ENCODE results near the gene SLC6A7.
"Not testable (repeated sequence)": the region's sequence is repeated elsewhere in the genome, so short reads cannot be mapped to it uniquely, and the experiment has no call there.

The SLC6A7 gene

GRCh38 chr5:150217038-150217437 is 27.2 kb downstream of the SLC6A7 start:
- no peak for DNase-seq (ENCODE audit: low read depth in 1 of 2, low spot score in 1 of 2)

GRCh38 chr5:150217873-150218692 is 28.2 kb downstream of the SLC6A7 start:
- DNase-seq (ENCODE audit: low read depth in 1 of 2, low spot score in 1 of 2) = peak; percentile 55 to 60

- no peak for DNase-seq (ENCODE audit: low read depth in 1 of 2, low spot score in 1 of 2)
Observed at GRCh38 chr5:150218693-150219035, 28.8 kb downstream of the SLC6A7 start.

GRCh38 chr5:150219142-150219541 is 29.3 kb downstream of the SLC6A7 start:
- no peak for DNase-seq (ENCODE audit: low read depth in 1 of 2, low spot score in 1 of 2)

GRCh38 chr5:150219861-150220260 is 30.0 kb downstream of the SLC6A7 start:
- DNase-seq (ENCODE audit: low read depth in 1 of 2, low spot score in 1 of 2) = no peak

GRCh38 chr5:150221471-150221870 is 31.6 kb downstream of the SLC6A7 start:
- no peak for DNase-seq (ENCODE audit: low read depth in 1 of 2, low spot score in 1 of 2)

- no peak for DNase-seq (ENCODE audit: low read depth in 1 of 2, low spot score in 1 of 2)
Observed at GRCh38 chr5:150222906-150223305, 33.0 kb downstream of the SLC6A7 start.

GRCh38 chr5:150223474-150223873 is 33.6 kb downstream of the SLC6A7 start:
- no peak for DNase-seq (ENCODE audit: low read depth in 1 of 2, low spot score in 1 of 2)

GRCh38 chr5:150224483-150225027 is 34.7 kb downstream of the SLC6A7 start:
- no peak for DNase-seq (ENCODE audit: low read depth in 1 of 2, low spot score in 1 of 2)

GRCh38 chr5:150227036-150227435 is 37.2 kb downstream of the SLC6A7 start:
- DNase-seq (ENCODE audit: low read depth in 1 of 2, low spot score in 1 of 2) = no peak

- no peak for DNase-seq (ENCODE audit: low read depth in 1 of 2, low spot score in 1 of 2)
Observed at GRCh38 chr5:150227606-150228273, 37.9 kb downstream of the SLC6A7 start.

GRCh38 chr5:150229571-150229970 is 39.7 kb downstream of the SLC6A7 start:
- no peak for DNase-seq (ENCODE audit: low read depth in 1 of 2, low spot score in 1 of 2)

GRCh38 chr5:150230842-150231241 is 41.0 kb downstream of the SLC6A7 start:
- no peak for DNase-seq (ENCODE audit: low read depth in 1 of 2, low spot score in 1 of 2)

GRCh38 chr5:150233706-150234105 is 43.8 kb downstream of the SLC6A7 start:
- DNase-seq (ENCODE audit: low read depth in 1 of 2, low spot score in 1 of 2) = not testable (repeated sequence)

- no peak for DNase-seq (ENCODE audit: low read depth in 1 of 2, low spot score in 1 of 2)
Observed at GRCh38 chr5:150234576-150235499, 45.0 kb downstream of the SLC6A7 start.

- no peak for DNase-seq (ENCODE audit: low read depth in 1 of 2, low spot score in 1 of 2)
Observed at GRCh38 chr5:150235500-150235854, 45.6 kb downstream of the SLC6A7 start.

GRCh38 chr5:150236313-150236712 is 46.5 kb downstream of the SLC6A7 start:
- no peak for DNase-seq (ENCODE audit: low read depth in 1 of 2, low spot score in 1 of 2)

- DNase-seq (ENCODE audit: low read depth in 1 of 2, low spot score in 1 of 2) = no peak
Observed at GRCh38 chr5:150236981-150237754, 47.3 kb downstream of the SLC6A7 start.

GRCh38 chr5:150238646-150239045 is 48.8 kb downstream of the SLC6A7 start:
- DNase-seq (ENCODE audit: low read depth in 1 of 2, low spot score in 1 of 2) = no peak

GRCh38 chr5:150239099-150239793 is 49.4 kb downstream of the SLC6A7 start:
- DNase-seq (ENCODE audit: low read depth in 1 of 2, low spot score in 1 of 2) = no peak

All from activated T-helper 1 cell treated with anti-CD3 and anti-CD28 coated beads, Interleukin-2, amount 50 U/mL, for 16 hours (primary cell).